Kidney capillary endothelial cell (primary cell): ENCODE data around the gene ZNF792.
"Not testable (repeated sequence)": the region's sequence is repeated elsewhere in the genome, so short reads cannot be mapped to it uniquely, and the experiment has no call there.

Source experiments
- DNase-seq: peaks from one replicate; pipeline ENCODE4 v3.0.0-alpha.2; 2018; ENCODE audit warnings: low spot score

Gene ZNF792

DNA sequence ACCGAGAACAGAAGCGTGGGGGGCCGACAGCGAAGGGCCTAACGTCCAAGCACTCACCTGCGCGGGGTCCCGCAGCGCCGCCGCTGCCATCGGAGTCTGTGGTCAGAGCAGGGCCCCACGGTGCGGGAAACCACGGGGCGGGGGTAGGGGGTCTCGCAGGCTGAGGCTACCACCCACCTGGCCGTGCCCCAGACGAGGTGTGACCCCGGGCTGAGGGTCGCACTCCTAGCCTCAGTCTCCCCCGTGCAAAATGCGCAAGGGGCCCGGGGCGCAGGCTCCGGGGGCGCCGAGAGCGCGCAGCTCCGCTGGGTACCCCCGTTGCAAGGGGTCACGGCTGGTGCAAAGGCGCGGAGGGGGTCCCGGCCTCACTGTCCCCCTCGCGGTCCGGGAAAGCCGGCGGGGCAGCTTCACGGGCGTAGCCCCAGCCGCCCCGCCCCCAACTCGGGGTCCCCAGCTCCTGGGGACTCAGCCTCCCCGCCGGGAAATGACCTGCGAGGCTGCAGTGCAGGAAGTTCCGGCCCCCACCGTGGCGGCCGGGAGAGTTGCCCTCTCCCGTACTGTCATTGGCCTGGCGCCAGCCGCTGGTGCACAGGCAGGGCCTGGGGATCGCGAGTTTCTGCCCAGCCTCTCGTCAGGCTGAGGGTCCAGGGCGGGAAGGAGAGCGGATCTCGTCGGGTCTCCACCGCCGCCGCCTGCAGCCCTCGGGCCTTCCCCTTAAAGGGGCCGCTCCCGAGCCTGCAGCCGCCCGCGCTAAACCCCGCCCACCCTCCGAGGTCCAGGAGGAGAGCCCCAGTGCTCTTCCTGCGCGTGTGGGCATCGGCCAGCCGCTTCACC is at the start of gene ZNF792:
ZNF792 (minus strand) TSS at position 657 of the 834 bp plus-strand sequence; CDS start at position 90, 567 bp downstream.
- DNase-seq = peak; percentile 82

GRCh38 chr19:35013041-35013819 is 49.2 kb upstream of the ZNF792 start:
- peak; percentile 56 for DNase-seq

GRCh38 chr19:35011737-35012682 is 48.0 kb upstream of the ZNF792 start:
- no peak for DNase-seq

DNA sequence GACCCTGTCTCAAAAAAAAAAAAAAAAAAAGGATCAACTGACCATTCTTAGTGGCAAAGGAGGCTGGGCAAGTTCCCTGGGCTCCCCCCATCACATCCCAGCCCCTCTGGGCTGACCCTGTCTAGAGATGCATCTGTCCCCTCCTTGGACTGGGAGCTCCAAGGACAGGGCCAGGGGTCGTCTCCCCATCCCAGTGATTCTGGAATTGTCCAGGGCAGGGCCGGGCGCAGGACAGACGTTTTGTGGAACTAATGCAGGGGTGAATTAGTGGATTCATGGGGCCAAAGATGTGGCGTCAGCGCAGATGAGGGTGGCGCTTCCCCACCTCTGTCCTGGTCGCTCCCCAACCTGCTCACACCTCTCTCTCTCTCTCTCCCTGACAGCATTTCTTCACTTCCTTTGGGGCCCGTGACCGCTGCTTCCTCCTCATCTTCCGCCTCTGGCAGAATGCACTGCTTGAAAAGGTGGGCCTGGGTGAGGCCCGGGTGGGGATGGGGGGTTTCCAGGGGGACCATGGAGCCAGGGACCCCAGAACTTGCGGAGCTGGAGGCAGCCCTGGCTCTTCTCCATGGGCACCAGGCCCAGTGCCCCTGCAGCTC is 47.2 kb upstream of the ZNF792 start:
- DNase-seq = no peak

- DNase-seq = no peak
These were observed 45.7 kb upstream of the ZNF792 start for GRCh38 chr19:35009424-35010415.

- DNase-seq = no peak
These were observed 44.9 kb upstream of the ZNF792 start for GRCh38 chr19:35008891-35009341.

DNA sequence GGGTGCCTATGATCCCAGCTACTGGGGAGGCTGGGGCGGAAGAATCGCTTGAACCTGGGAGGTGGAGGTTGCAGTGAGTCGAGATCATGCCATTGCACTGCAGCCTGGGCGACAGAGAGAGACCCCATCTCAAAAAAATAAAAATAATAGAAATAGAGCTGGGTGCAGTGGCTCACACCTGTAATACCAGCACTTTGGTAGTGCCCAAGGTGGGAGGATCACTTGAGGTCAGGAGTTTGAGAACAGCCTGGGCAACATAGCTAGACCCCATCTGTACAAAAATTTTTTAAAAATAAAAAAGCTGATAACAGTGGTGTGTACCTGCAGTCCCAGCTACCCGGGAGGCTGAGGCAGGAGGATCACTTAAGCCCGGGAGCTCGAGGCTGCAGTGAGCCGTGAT is 43.4 kb upstream of the ZNF792 start:
- not testable (repeated sequence) for DNase-seq

GRCh38 chr19:35006999-35007365 is 43.0 kb upstream of the ZNF792 start:
- no peak for DNase-seq

GRCh38 chr19:35006342-35006998 is 42.4 kb upstream of the ZNF792 start:
- DNase-seq = peak; percentile 68

GRCh38 chr19:35006007-35006341 is 41.9 kb upstream of the ZNF792 start:
- DNase-seq = not testable (repeated sequence)

- no peak for DNase-seq
These were observed 41.4 kb upstream of the ZNF792 start for GRCh38 chr19:35005256-35005977.

GRCh38 chr19:35004517-35005255 is 40.7 kb upstream of the ZNF792 start:
- DNase-seq = no peak

DNA sequence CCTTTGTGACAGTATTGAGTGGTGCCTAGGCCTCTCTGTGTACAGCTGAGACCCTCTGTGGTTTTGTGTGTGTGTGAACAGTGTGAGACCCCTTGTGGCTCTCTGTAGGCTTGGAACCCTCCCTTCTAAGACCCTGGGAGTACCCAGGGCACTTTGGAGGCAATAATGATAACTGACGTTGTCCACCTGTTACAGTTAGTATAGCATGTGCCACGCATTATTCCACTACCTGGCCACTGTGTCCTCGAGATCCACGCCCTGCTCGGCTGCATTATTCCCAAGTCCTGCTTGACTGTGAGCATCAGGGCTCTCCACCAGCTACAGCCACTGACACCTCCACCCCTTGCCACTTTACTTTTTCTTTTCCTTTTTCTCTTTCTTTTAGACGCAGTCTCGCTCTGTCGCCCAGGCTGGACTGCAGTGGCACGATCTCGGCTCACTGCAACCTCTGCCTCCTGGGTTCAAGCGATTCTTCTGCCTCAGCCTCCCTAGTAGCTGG is 38.1 kb upstream of the ZNF792 start:
- DNase-seq = no peak

DNA sequence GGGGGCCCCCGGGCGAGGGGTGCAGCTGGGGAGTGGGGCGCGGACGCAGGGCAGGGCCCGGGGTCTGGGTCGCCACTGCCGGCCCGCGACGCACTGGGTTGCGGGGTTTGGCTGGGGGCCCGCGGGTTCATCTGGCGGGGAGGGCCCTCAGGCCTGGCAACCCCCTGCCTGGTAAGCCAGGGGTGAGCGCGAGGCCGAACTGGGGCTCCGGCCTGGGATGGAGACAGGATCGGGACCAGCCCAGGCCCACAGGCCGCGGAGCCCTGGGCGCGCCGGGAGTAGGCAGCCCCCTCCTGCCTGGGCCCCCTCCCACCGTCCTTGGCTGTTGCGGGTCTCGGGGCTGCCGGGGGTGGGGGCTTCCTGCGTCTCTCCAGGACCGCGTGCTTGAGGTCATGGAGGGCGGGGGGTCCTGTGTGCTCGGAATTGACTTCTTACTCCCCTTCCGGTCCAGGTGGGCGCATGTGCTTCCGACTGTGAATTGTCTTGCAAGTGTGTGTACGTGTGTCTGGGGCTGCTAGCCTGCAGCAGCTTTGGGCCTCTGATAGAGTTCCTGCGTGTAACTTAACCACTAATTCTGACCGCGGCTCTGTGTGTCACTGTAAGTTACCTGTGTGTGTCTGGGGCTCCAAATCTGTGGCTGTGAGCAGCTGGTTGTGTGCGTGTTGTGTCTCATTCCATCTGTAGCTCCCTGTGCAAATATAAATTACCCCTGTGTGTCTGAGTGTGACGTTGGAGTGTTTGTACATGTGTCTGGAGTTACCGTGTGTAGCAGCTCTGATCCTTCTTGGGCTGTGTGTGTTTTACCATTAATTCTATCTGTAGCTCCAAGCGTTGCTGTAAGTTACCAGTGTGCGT is 36.8 kb upstream of the ZNF792 start:
- DNase-seq = no peak

GRCh38 chr19:35000338-35000646 is 36.3 kb upstream of the ZNF792 start:
- no peak for DNase-seq

GRCh38 chr19:34999498-35000337 is 35.7 kb upstream of the ZNF792 start, which contains the start of gene GRAMD1A:
Gene GRAMD1A (plus strand): TSS chr19:35000323. CDS start chr19:35000479, 156 bp downstream.
- DNase-seq = peak; percentile 58
